HepG2 (cell line): ENCODE data around the gene NTN3. TPM values are rescaled to one million over a fixed set of nuclear protein-coding genes. Genes with fewer than 3 reads are reported as not detected.

ENCODE experiments used
- GPN1 ChIP-seq: sonication (generic); formaldehyde crosslinking; IDR thresholded peaks from 2 replicates; pipeline ENCODE4 v1.5.1; 2020; ENCODE audit warnings: missing genetic modification reagents, borderline replicate concordance
- GTF2F1 ChIP-seq: fragments of 150-350 bp; IDR thresholded peaks from 2 replicates; pipeline ENCODE4 v1.6.1; 2014; ENCODE audit warnings: low read length
- HMGA1 ChIP-seq: sonication (generic); formaldehyde crosslinking; conservative IDR thresholded peaks from 2 replicates; pipeline ENCODE4 v1.4.0; 2020; ENCODE audit warnings: missing genetic modification reagents
- MIER3 ChIP-seq: IDR thresholded peaks from 2 replicates; pipeline ENCODE4 v1.6.1; 2016; ENCODE audit warnings: missing compliant biosample characterization, borderline replicate concordance
- MZF1 ChIP-seq: sonication (generic); formaldehyde crosslinking; IDR thresholded peaks from 2 replicates; pipeline ENCODE4 v1.8.1; 2023; ENCODE audit warnings: mild to moderate bottlenecking, missing genetic modification reagents, borderline replicate concordance
- NFE2 ChIP-seq: sonication (generic); formaldehyde crosslinking; IDR thresholded peaks from 2 replicates; pipeline ENCODE4 v1.4.0; 2020; ENCODE audit warnings: missing genetic modification reagents
- PAWR ChIP-seq: sonication (generic); formaldehyde crosslinking; IDR thresholded peaks from 2 replicates; pipeline ENCODE4 v1.4.0; 2020; ENCODE audit warnings: missing genetic modification reagents, mild to moderate bottlenecking, borderline replicate concordance
- PHF5A ChIP-seq: IDR thresholded peaks from one replicate; pipeline ENCODE4 v1.6.1; 2018; ENCODE audit warnings: low read depth, missing genetic modification reagents; ENCODE audit not compliant: unreplicated experiment
- SMAD9 ChIP-seq: sonication (generic); formaldehyde crosslinking; IDR thresholded peaks from 2 replicates; pipeline ENCODE4 v1.5.1; 2020; ENCODE audit warnings: mild to moderate bottlenecking, missing genetic modification reagents
- TBX3 ChIP-seq: fragments of 450-650 bp; IDR thresholded peaks from 2 replicates; pipeline ENCODE4 v1.6.1; 2017; ENCODE audit warnings: antibody characterized with exemption, mild to moderate bottlenecking, inconsistent platforms, borderline replicate concordance
- ZBTB21 ChIP-seq: sonication (generic); formaldehyde crosslinking; IDR thresholded peaks from 2 replicates; pipeline ENCODE4 v1.4.0; 2020; ENCODE audit warnings: missing genetic modification reagents
- ZNF280B ChIP-seq: sonication (generic); formaldehyde crosslinking; IDR thresholded peaks from 2 replicates; pipeline ENCODE4 v1.5.0; 2020; ENCODE audit warnings: missing genetic modification reagents, mild to moderate bottlenecking, borderline replicate concordance
- ZNF329 ChIP-seq: sonication (generic); formaldehyde crosslinking; IDR thresholded peaks from 2 replicates; pipeline ENCODE4 v1.9.0; 2021; ENCODE audit warnings: low read depth, mild to moderate bottlenecking, missing genetic modification reagents
- polyA plus RNA-seq, 8 experiments: library from polyadenylated mRNA; depleted of rRNA in 3 of 8; stranded (reverse) in 7 of 8; unstranded in 1 of 8; fragments of >200 nt; fragmentation: Illumina TruSeq in 4 of 8; extraction: Trizol in 4 of 8; gene quantifications; 2 replicates each; pipeline versions ENCODE4 v1.2.1 to v1.2.3, GENCODE V29; 2011 to 2016; ENCODE audit warnings: low read depth in 4 of 8, missing spikeins in 1 of 8, mixed read lengths in 1 of 8; ENCODE audit not compliant: insufficient read depth in 1 of 8
- total RNA-seq, 5 experiments: library from RNA; depleted of rRNA; stranded (reverse); fragments of >200 nt; fragmentation: Illumina TruSeq; extraction: Trizol; gene quantifications; 2 replicates each; pipeline ENCODE4 v1.2.3, GENCODE V29; 2016; ENCODE audit warnings: low read depth in 1 of 5
- TF ChIP-seq, protein P1 (sequence below): sonication (generic); formaldehyde crosslinking; IDR thresholded peaks from 2 replicates; pipeline ENCODE4 v1.5.0; 2020; ENCODE audit warnings: missing genetic modification reagents
- TF ChIP-seq, protein P2 (sequence below): sonication (generic); formaldehyde crosslinking; IDR thresholded peaks from 2 replicates; pipeline ENCODE4 v1.4.0; 2020; ENCODE audit warnings: missing genetic modification reagents
- TF ChIP-seq, protein P3 (sequence below): sonication (generic); formaldehyde crosslinking; IDR thresholded peaks from 2 replicates; pipeline ENCODE4 v1.5.0; 2020; ENCODE audit warnings: mild to moderate bottlenecking, missing genetic modification reagents, borderline replicate concordance
- TF ChIP-seq, protein P4 (sequence below), 2 experiments: sonication (generic) in 1 of 2; formaldehyde crosslinking in 1 of 2; IDR thresholded peaks; 2 replicates each; pipeline versions ENCODE4 v1.6.1 to v1.9.0; 2014 to 2022; ENCODE audit warnings: antibody characterized with exemption in 1 of 2, borderline replicate concordance in 1 of 2, inconsistent platforms in 1 of 2, low read depth in 1 of 2, missing genetic modification reagents in 1 of 2

NTN3 gene
- total and polyA plus RNA-seq, 2 of the 13 experiments (the other 11 are each of a cell fraction or from before 2014, with no cell fraction given), result 0.09 to 0.20 TPM

GRCh38 chr16:2429034-2429770 lies 41.9 kb upstream of the NTN3 start, which contains the start of gene CCNF (continued):
- TF ChIP-seq, protein P1, sequence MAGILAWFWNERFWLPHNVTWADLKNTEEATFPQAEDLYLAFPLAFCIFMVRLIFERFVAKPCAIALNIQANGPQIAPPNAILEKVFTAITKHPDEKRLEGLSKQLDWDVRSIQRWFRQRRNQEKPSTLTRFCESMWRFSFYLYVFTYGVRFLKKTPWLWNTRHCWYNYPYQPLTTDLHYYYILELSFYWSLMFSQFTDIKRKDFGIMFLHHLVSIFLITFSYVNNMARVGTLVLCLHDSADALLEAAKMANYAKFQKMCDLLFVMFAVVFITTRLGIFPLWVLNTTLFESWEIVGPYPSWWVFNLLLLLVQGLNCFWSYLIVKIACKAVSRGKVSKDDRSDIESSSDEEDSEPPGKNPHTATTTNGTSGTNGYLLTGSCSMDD (CRISPR knock-in tag), result no peak
- TF ChIP-seq SMAD9 (CRISPR knock-in tag) (no peak), NFE2 (CRISPR knock-in tag) (no peak), ZBTB21 (CRISPR knock-in tag) (no peak), GTF2F1 (no peak), PHF5A (no peak), GPN1 (no peak), MZF1 (CRISPR knock-in tag) (no peak), ZNF280B (no peak), HMGA1 (CRISPR knock-in tag) (no peak), ZNF329 (CRISPR knock-in tag) (0 out of 2 replicates have a peak, but pooled peaks have one; percentile 4), TBX3 (no peak), MIER3 (CRISPR knock-in tag) (no peak), PAWR (no peak)
- TF ChIP-seq, protein P2, sequence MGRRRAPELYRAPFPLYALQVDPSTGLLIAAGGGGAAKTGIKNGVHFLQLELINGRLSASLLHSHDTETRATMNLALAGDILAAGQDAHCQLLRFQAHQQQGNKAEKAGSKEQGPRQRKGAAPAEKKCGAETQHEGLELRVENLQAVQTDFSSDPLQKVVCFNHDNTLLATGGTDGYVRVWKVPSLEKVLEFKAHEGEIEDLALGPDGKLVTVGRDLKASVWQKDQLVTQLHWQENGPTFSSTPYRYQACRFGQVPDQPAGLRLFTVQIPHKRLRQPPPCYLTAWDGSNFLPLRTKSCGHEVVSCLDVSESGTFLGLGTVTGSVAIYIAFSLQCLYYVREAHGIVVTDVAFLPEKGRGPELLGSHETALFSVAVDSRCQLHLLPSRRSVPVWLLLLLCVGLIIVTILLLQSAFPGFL (CRISPR knock-in tag), result no peak
- TF ChIP-seq, protein P3, sequence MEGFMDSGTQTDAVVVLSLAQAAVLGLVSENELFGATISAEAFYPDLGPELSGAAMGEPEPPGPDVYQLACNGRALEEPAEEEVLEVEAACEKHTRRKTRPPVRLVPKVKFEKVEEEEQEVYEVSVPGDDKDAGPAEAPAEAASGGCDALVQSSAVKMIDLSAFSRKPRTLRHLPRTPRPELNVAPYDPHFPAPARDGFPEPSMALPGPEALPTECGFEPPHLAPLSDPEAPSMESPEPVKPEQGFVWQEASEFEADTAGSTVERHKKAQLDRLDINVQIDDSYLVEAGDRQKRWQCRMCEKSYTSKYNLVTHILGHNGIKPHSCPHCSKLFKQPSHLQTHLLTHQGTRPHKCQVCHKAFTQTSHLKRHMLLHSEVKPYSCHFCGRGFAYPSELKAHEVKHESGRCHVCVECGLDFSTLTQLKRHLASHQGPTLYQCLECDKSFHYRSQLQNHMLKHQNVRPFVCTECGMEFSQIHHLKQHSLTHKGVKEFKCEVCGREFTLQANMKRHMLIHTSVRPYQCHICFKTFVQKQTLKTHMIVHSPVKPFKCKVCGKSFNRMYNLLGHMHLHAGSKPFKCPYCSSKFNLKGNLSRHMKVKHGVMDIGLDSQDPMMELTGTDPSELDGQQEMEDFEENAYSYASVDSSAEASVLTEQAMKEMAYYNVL (CRISPR knock-in tag), result no peak
- TF ChIP-seq, protein P4, sequence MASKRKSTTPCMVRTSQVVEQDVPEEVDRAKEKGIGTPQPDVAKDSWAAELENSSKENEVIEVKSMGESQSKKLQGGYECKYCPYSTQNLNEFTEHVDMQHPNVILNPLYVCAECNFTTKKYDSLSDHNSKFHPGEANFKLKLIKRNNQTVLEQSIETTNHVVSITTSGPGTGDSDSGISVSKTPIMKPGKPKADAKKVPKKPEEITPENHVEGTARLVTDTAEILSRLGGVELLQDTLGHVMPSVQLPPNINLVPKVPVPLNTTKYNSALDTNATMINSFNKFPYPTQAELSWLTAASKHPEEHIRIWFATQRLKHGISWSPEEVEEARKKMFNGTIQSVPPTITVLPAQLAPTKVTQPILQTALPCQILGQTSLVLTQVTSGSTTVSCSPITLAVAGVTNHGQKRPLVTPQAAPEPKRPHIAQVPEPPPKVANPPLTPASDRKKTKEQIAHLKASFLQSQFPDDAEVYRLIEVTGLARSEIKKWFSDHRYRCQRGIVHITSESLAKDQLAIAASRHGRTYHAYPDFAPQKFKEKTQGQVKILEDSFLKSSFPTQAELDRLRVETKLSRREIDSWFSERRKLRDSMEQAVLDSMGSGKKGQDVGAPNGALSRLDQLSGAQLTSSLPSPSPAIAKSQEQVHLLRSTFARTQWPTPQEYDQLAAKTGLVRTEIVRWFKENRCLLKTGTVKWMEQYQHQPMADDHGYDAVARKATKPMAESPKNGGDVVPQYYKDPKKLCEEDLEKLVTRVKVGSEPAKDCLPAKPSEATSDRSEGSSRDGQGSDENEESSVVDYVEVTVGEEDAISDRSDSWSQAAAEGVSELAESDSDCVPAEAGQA (IDR thresholded peaks at IDR 0.05; ENCODE audit: low read depth), result no peak
- TF ChIP-seq, protein P4 (CRISPR knock-in tag; IDR thresholded peaks at IDR 0.05; ENCODE audit: borderline replicate concordance), result 0 out of 2 replicates have a peak, but pooled peaks have one; percentile 49
